ENCODE results near the gene SPSB1.

DNA sequence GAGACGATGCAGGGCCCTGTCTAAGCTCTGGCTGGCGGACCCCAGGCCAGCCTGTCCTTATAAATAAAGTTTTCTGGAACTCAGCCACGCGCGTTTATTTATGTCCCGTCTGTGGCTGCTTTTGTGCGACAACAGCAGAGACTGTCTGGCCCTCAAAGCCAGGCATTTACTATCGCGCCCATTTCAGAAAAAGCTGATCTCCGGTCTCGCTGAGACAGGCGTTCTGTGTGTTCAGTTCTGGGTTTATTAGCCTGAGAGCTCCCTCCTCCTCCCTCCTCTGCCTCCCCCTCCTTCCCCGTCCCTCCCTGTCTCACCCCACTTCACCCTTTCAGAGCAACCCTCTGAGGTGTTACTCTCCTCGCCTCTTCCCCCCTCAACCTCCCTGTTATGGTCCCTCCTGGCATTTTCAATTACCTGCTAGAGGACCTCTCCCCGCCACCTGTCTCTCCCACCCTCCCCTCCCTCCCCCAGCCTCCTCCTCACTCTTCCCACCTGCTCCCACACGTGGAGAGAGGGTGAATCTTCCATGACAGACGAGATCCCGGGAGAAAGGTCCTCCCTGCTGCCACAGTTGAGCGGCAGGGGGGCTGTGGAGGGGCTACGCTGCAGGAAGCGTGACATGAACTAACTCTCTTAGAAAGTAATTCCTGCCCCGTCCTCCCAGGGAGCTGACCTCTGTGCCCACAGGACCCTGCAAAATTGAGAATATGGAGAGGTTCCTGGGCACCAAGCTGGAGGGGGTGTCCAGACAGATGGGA lies 59.9 kb downstream of the SPSB1 start:
- no peak for TF ChIP-seq EZH2phosphoT487 (IDR thresholded peaks at IDR 0.05; ENCODE audit: insufficient read depth, low read depth)
- no peak for TF ChIP-seq EZH2 (IDR thresholded peaks at IDR 0.05; ENCODE audit: insufficient read depth, poor library complexity, severe bottlenecking)
